HEK293 (cell line): ENCODE results near the gene TPCN2.

Experiments used
- KLF16 ChIP-seq: fragments of 450-650 bp; formaldehyde crosslinking; IDR thresholded peaks from 2 replicates; pipeline ENCODE4 v1.5.1; 2017; ENCODE audit warnings: missing biosample characterization, missing genetic modification characterization
- YY1 ChIP-seq: fragments of 450-650 bp; formaldehyde crosslinking; IDR thresholded peaks from 2 replicates; pipeline ENCODE4 v1.5.1; 2018; ENCODE audit warnings: missing biosample characterization, missing genetic modification characterization
- ZBTB20 ChIP-seq: fragments of 450-650 bp; formaldehyde crosslinking; IDR thresholded peaks from 2 replicates; pipeline ENCODE4 v1.5.1; 2016; ENCODE audit warnings: missing biosample characterization, missing genetic modification characterization
- ZNF10 ChIP-seq: fragments of 450-650 bp; formaldehyde crosslinking; IDR thresholded peaks from 2 replicates; pipeline ENCODE4 v1.5.1; 2017; ENCODE audit warnings: missing biosample characterization, missing genetic modification characterization
- ZNF146 ChIP-seq: fragments of 450-650 bp; formaldehyde crosslinking; IDR thresholded peaks from 2 replicates; pipeline ENCODE4 v1.5.1; 2016; ENCODE audit warnings: missing biosample characterization, missing genetic modification characterization
- ZNF184 ChIP-seq: fragments of 450-650 bp; IDR thresholded peaks from 2 replicates; pipeline ENCODE4 v1.5.1; 2018; ENCODE audit warnings: missing biosample characterization, mild to moderate bottlenecking, missing genetic modification characterization
- ZNF19 ChIP-seq: fragments of 450-650 bp; formaldehyde crosslinking; IDR thresholded peaks from 2 replicates; pipeline ENCODE4; 2016; ENCODE audit warnings: missing biosample characterization, missing genetic modification characterization, low read depth
- ZNF24 ChIP-seq: fragments of 450-650 bp; formaldehyde crosslinking; IDR thresholded peaks from 2 replicates; pipeline ENCODE4 v1.5.1; 2016; ENCODE audit warnings: missing biosample characterization, missing genetic modification characterization
- ZNF530 ChIP-seq: fragments of 450-650 bp; formaldehyde crosslinking; IDR thresholded peaks from 2 replicates; pipeline ENCODE4 v1.5.1; 2016; ENCODE audit warnings: low read depth, missing biosample characterization, missing genetic modification characterization
- ZNF664 ChIP-seq: fragments of 450-650 bp; formaldehyde crosslinking; IDR thresholded peaks from 2 replicates; pipeline ENCODE4 v1.5.1; 2016; ENCODE audit warnings: missing biosample characterization, missing genetic modification characterization
- TF ChIP-seq, protein P1 (sequence below): fragments of 450-650 bp; formaldehyde crosslinking; IDR thresholded peaks from 2 replicates; pipeline ENCODE4 v1.5.1; 2016; ENCODE audit warnings: missing biosample characterization, missing genetic modification characterization

- TF ChIP-seq, protein P1, sequence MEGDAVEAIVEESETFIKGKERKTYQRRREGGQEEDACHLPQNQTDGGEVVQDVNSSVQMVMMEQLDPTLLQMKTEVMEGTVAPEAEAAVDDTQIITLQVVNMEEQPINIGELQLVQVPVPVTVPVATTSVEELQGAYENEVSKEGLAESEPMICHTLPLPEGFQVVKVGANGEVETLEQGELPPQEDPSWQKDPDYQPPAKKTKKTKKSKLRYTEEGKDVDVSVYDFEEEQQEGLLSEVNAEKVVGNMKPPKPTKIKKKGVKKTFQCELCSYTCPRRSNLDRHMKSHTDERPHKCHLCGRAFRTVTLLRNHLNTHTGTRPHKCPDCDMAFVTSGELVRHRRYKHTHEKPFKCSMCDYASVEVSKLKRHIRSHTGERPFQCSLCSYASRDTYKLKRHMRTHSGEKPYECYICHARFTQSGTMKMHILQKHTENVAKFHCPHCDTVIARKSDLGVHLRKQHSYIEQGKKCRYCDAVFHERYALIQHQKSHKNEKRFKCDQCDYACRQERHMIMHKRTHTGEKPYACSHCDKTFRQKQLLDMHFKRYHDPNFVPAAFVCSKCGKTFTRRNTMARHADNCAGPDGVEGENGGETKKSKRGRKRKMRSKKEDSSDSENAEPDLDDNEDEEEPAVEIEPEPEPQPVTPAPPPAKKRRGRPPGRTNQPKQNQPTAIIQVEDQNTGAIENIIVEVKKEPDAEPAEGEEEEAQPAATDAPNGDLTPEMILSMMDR (tag by site-specific recombination): no peak
- TF ChIP-seq YY1 (no peak), ZNF530 (tag by site-specific recombination) (no peak), ZNF19 (tag by site-specific recombination) (no peak), KLF16 (tag by site-specific recombination) (no peak), ZNF184 (tag by site-specific recombination) (no peak), ZNF10 (no peak), ZNF24 (tag by site-specific recombination) (no peak), ZNF664 (tag by site-specific recombination) (no peak), ZNF146 (tag by site-specific recombination) (no peak), ZBTB20 (tag by site-specific recombination) (no peak)
Observed at GRCh38 chr11:69014084-69014851, 34.5 kb upstream of the TPCN2 start.
